Astrocyte of the spinal cord (primary cell): Measurements from ENCODE around the gene MDN1.

Experiments
- DNase-seq: peaks from one replicate; pipeline ENCODE4 v3.0.0; 2011; ENCODE audit warnings: low read depth, low spot score
- H3K4me3 ChIP-seq: 2 replicates; pipeline ENCODE4 v1.5.1; 2011; ENCODE audit warnings: low read depth, mild to moderate bottlenecking, low read length, moderate library complexity
- CTCF ChIP-seq: IDR thresholded peaks from 2 replicates; pipeline ENCODE4 v1.5.1; 2012; ENCODE audit warnings: low read depth, mild to moderate bottlenecking, low read length, inconsistent platforms
- in situ Hi-C: cut with HindIII; loops from 2 replicates; pipeline ENCODE4 v1.10.0; 2017; ENCODE audit warnings: low sequenced_read_pairs

MDN1 gene

GRCh38 chr6:89688328-89688727, 131.3 kb downstream of the MDN1 start:
- DNase-seq, result no peak
- in situ Hi-C loops, result no loop called here
- TF ChIP-seq CTCF, result no peak
- H3K4me3 ChIP-seq, result no peak overlapping the region

GRCh38 chr6:89685311-89685710, 134.3 kb downstream of the MDN1 start:
- DNase-seq, result no peak
- in situ Hi-C loops, result no loop called here
- no peak for TF ChIP-seq CTCF

GRCh38 chr6:89682991-89683390, 136.6 kb downstream of the MDN1 start:
- DNase-seq, result no peak
- no peak for TF ChIP-seq CTCF
- H3K4me3 ChIP-seq, result no peak overlapping the region
- in situ Hi-C loops, result no loop called here

More at GRCh38 chr6:89685311-89685710, 134.3 kb downstream of the MDN1 start:
- no peak overlapping the region for H3K4me3 ChIP-seq

GRCh38 chr6:89681983-89682564, 137.5 kb downstream of the MDN1 start:
- in situ Hi-C loops, result no loop called here
- H3K4me3 ChIP-seq, result no peak overlapping the region
- no peak for TF ChIP-seq CTCF
- DNase-seq, result no peak

- TF ChIP-seq CTCF, result no peak
- in situ Hi-C loops, result no loop called here
- H3K4me3 ChIP-seq, result no peak overlapping the region
- DNase-seq, result no peak
Measured at GRCh38 chr6:89680551-89680950, 139.0 kb downstream of the MDN1 start.

- no peak for DNase-seq
- TF ChIP-seq CTCF, result no peak
- in situ Hi-C loops, result no loop called here
- H3K4me3 ChIP-seq, result no peak overlapping the region
Measured at GRCh38 chr6:89680150-89680549, 139.4 kb downstream of the MDN1 start.
